Measurements from ENCODE around the gene RAB40C. TPM values are rescaled to one million over a fixed set of nuclear protein-coding genes. Genes with fewer than 3 reads are reported as not detected.

RAB40C gene
- total RNA-seq, 1 donor from 2014 or later: 19.4 TPM

DNA sequence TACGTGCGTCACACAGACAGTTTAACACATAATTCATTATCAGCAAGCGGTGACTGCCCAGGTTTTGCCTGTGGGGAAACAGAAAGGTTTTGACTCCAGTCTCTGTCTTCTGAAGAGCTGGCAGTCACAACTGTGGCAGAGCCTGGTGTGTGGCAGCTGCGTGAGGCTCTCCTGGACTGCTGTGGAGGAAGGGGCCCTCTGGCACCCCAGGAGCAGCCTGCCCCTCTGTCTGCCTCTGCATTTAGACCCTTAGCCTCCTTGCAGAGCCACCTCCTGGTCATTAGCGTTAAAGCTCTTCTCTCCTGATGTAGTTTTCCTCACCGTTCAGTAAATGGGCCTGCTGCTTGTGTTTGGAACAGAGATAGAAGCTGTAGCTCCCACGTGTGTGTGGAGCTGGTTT is 10.9 kb downstream of the RAB40C start:
- intact Hi-C loops (cut with DNase I): no loop called here
- no peak for DNase-seq (ENCODE audit: low spot score)

DNA sequence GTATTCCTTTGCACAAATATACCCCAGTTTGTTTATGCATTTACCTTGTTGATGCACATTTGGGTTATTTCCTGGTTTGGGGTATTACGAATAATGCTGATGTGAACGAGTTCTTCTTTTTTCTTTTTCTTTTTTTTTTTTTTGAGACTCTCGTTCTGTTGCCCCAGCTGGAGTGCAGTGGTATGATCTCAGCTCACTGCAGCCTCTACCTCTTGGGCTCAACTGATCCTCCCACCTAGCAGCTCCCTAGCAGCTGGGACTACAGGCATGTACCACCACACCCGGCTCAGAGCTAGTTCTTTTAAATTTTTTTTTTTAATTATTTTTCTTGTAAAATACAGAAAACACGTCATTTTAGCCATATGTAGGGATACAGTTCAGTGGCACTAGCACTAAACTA is 14.1 kb downstream of the RAB40C start:
- intact Hi-C loops (cut with DNase I): no loop called here
- no peak for DNase-seq (ENCODE audit: low spot score)

DNA sequence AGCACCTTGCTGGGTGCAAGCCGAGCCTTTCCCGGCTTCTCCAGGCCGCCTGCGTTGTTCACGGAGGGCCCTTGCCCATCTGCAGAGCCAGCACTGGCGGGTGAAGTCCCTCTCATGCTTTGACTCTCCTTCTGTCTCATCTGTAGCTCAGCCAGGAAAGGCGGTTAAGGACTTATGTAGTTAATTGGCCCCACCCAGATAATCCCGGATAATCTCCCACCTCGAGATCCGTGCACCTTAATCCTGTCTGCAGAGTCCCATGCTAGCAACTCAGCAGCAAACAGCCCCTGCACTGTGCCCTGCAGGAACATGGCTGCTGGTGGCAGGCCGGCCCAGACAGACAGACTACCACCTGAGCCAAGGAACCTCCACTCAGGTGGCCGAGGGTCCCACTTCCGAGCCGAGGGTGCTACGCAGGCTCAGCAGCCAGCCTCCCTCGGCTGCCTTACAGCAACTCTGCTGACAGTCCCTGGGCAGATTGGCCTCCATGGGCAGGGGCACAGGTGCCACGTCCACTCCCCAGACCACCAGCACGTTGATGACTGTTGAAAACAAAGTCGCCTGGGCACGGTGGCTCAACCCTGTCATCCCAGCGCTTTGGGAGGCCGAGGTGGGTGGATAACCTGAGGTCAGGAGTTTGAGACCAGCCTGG is 16.9 kb downstream of the RAB40C start:
- no peak for DNase-seq (ENCODE audit: low spot score)
- intact Hi-C loops (cut with DNase I): no loop called here

DNA sequence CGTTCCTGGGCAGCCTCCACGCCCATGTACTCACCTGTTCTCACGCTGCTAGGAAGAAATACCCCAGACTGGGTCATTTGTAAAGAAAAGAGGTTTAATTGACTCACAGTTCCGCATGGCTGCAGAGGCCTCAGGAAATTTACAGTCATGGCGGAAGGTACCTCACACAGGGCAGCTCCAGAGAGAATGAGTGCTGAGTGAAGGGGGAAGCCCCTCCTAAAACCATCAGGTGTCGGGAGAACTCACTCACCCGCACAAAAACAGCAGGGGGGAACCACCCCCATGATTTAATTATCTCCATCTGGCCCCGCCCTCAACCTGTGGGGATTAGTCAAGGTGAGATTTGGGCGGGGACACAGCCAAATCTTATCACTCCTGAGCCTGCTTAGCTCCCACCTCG is 18.2 kb downstream of the RAB40C start:
- no peak for DNase-seq (ENCODE audit: low spot score)
- intact Hi-C loops (cut with DNase I): no loop called here

DNA sequence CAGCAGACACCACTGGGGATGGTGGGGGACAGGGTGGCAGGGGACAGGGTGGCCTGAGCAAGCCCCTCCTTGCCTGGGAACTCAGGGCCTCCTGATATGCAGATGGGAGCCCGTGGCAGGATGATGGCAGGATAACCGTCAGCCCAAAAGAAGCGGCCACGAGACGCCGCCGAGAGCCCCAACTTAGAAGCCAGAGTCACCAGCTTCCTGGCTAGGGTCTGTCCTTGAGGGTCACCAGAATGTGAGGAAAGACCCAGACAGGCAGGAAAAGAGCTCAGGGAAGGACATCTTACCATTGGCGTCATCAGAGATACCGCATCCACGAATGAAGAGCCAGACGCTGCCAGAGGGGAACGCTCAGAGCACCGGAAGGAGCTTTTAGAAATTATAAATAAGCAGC is 19.4 kb downstream of the RAB40C start:
- intact Hi-C loops (cut with DNase I): no loop called here
- no peak for DNase-seq (ENCODE audit: low spot score)

DNA sequence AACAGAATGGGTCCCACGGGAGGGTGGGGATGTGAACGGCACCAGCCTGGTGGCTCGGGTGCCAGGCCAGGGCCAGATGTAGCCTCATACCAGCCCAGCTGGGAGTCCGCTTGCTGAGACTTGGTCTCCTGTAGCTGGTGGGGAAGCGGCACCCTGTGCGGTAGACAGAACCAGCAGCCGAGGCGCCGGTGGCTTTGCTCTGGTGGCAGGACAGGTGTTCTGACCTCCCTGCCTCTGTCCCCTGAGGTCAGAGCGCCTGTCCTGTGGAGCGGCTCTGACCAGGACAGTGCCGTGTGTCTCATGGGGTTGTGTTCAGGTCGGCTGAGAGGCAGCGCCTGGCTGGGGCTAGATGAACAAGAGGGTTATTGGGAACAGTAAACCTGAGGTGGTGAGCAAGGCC is 20.1 kb downstream of the RAB40C start:
- no peak for DNase-seq (ENCODE audit: low spot score)
- intact Hi-C loops (cut with DNase I): no loop called here

DNA sequence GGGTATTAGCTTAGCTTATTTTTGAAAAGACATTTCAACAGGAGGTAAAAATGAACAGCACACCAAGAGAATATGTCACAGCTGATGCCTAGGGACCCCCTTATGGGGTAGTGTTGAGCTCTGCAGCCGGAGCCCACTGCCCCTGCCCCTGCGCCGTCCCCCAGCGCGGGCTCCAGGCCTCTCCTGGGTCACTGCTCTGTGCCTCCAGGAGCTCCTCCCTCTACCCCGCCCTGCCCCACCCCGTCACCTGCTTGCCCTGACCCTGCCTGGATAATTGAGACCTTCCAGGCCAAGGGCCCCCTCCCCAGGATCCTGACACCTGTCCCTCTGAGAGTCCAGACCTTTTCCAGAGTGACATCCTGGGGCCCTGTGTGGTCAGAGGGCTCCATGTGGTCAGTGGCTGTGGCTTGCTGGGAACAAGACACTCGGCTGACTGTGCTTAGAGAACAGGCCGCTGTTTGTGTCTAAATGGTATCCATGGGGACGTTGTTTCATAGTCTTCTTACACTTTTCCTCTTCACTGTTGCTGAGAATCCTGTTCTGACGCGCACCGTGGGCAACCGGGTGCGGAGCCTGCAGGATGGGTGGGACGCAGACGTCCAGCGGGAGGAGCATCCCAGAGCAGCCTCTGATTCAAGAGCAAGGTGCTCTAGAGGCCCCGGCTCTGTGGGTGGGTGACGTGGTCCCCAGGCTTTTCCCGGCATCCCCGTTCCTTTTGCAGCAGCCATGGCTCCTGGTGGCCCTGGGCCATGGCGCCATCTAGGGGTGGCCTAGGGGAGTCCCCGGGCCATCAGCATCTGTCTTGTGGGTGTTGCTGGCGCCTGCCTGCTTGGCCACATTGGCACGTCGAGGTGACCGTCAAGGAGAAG is 20.9 kb downstream of the RAB40C start:
- intact Hi-C loops (cut with DNase I): no loop called here
- DNase-seq (ENCODE audit: low spot score): no peak

DNA sequence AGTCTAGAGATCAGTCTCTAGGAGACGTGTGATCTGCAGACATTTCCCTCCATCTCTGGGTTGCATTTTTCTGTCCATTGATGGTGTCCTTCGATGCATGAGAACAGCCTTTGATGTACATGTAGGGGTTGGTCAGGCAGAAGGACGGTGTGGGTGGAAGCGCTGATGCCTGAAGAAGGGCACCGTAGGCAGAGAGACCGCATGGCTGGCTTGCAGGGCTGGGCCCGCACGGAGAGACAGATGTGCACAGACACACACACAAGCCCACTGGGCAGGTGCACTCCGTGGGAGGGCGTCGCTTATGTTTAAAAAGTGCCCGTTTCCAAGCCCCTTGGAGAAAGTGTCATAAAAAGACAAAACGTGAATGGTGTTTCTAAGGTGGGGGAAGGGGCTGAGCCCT is 25.3 kb downstream of the RAB40C start:
- DNase-seq (ENCODE audit: low spot score): no peak
- intact Hi-C loops (cut with DNase I): no loop called here

DNA sequence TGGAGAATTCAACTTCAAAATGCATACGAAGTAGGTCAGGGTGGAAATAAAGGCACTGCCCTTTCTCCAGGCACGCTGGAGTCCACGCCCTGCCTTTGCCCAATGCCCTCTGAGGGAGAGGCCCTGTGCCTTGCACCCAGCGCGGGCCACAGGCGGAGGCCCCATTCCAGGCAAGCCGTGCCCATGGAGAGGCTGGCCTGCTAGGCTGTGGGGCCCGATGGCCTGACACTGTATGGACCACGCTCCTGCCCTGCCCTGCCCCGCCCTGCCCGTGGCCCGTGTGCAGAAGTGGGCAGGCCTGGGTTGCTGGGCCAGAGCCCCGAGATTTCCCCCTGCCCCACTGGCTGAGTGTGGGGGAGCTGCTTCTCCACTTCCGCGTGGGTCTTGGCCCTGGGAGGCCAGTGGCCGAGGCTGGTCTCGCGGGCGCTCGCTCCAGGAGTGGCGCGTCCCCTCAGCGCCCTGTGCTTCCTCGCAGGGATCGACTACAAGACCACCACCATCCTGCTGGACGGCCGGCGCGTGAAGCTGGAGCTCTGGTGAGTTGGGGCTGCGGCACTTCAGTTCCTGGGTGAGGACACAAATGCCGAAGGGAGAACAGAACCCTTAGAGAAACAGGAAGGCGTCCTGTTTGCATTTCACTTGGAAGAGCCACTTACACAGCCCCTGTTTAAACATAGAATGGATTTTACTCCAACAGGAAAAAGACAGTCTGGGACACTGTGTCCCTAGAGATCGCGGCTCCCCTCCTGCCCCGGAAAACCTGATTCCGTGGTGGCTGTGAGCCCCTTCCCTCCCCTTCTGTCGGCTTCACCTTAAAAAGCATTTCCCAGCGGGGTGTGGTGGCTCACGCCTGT is 27.1 kb downstream of the RAB40C start:
- no peak for DNase-seq (ENCODE audit: low spot score)
- intact Hi-C loops (cut with DNase I): no loop called here

DNA sequence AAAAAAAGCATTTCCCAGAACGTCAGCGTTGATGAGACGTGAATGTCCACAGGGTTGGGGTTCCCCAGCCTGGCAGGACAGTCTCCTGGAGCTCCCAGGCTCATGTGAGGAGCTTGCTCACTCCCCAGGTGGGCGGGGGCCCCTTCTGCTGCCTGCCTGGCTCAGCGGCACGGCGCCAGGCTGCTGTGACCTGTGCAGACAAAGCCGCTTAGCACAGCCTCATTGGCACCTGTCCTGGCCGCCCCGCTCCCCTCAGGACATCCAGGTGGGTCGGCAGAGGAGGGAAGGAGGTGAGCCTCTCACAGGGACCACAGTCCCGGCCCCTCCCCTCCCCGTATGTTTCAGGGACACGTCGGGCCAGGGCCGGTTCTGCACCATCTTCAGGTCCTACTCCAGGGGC is 28.0 kb downstream of the RAB40C start:
- no peak for DNase-seq (ENCODE audit: low spot score)
- intact Hi-C loops (cut with DNase I): no loop called here

DNA sequence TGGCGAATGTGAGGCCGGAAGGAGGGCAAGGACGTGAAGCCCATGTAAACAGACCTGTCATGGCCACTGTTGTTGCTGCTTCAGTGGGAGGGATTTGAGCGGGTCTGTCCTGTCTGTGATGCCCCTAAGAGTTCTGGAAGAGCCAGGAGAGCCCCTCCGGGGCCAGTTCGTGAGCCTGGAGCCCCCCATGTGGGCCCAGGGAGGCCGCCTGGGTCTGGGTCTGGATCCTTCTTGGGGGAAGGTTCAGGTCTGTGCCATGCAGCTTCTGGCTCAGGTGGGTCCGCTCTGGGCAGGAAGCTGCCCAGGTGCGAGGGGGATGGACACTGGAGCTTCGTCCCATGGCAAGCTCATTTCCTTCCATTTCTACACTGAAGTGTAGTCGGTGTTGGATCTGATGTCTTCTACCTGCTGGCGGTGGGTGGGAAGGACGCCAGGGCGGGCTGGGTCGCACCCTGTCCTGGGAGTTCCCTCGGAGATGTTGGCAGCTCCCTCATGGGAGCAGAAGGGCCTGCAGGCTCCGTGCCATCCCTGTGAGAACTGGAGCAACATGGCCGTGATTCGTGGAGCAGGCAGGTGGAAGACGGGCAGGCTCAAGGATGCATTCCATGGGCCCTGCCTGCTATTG is 29.7 kb downstream of the RAB40C start:
- intact Hi-C loops (cut with DNase I): no loop called here
- DNase-seq (ENCODE audit: low spot score): no peak

DNA sequence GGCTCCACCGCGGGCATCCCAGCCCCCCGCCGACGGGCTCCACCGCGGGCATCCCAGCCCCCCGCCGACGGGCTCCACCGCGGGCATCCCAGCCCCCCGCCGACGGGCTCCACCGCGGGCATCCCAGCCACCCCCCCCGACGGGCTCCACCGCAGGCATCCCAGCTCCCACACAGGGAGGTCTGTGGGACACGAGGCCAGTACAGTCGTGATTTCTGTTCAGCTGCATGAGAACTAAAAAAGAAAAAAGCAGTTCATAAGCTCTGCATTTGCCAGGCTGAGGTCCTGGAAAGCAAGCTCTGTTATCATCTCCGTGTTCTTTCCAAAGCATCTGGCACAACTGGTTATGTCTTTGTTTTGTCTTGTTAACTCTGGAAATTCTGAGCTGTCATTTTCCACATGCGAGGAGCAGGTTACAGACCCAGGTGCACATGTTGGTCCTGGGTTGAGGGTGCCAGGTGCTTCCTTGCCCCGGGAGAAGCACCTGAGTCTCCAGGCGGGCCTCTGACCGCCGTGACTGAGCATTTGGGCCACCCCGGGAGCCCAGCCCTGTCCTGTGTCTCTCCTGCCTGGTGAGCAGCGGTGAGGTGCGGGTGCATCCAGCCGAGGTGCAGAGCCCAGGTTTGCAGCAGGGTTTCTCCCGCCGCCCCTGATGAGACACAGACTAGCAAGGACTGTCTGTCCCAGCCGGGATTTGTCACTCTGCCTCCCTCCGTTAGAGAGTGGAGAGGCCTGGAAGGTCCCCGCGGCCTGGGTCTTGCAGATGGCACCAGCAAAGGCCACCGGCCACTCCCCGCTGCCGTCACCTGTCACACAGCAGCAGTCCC is 31.0 kb downstream of the RAB40C start:
- intact Hi-C loops (cut with DNase I): no loop called here
- DNase-seq (ENCODE audit: low spot score): no peak

DNA sequence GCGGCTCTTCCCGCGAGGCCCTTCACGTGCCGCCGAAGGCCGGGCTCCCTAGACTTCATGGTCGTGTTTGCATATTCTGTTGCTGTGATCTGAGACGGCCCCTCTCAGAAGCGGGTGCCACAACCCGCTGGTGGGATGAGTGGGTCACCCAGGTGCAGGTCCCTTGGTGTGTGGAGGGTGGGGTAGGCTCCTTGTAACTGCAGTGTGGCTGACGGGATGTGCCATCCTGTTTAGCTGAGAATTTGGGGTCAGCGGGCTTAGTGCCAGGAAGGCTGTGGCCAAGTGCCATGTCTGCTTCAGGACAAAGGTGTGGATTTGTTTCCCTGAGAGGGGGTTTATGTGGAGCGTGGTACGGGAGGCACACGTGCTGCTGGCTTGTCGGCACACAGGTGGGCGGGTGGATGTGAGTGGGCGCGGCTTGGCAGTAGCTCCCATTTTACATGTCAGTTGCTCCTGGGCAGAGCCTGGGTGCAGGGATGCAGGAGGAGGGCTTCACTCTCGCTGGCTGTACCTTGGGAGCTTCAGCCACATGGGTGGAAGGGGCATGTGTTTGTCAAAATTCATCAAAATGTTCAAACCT is 31.8 kb downstream of the RAB40C start:
- no peak for DNase-seq (ENCODE audit: low spot score)
- intact Hi-C loops (cut with DNase I): no loop called here

DNA sequence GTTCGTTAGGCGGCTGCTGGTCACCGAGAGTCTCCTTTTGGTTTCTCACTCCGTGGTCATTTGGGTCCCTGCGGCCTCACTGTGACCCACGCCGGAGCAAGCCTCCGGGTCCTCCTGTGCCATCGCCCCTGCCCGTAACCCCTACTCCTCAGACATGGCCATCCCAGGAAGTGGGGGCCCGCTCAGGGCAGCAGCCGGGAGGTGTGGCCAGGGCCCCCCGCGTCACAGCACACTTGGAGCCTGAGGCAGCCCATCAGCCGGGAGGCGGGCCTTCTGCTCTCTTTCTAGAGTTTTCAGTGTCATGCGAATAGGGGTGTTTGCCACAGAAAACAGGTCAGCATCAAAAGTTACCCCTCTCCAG is 33.0 kb downstream of the RAB40C start:
- intact Hi-C loops (cut with DNase I): no loop called here
- DNase-seq (ENCODE audit: low spot score): no peak

DNA sequence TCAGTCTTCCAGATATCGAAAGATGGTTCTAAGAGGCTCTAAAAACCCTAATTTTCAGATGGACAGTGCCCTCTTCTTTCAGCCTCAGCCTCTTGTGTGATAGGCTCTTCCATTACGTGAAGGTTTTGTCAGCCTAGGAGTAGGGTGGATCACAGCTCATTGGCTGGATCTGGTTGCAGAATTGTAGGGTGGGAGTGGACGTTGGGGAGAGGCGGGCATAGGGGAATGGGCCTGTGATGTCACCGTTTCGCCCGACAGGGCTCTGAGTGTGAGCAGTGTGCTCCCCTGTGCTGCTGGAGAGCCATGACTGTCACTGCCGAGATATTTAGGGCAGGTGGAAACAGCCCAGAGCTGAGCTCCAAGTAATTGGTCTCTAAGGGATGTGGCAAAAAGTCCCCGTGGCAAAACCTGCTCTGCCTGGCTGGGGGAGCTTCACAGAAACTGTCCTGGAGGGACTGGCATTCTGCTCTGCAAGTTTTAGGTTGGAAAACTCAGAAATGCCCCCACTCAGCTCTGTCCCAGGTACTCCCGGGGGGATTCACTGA is 34.7 kb downstream of the RAB40C start:
- DNase-seq (ENCODE audit: low spot score): no peak
- intact Hi-C loops (cut with DNase I): no loop called here

DNA sequence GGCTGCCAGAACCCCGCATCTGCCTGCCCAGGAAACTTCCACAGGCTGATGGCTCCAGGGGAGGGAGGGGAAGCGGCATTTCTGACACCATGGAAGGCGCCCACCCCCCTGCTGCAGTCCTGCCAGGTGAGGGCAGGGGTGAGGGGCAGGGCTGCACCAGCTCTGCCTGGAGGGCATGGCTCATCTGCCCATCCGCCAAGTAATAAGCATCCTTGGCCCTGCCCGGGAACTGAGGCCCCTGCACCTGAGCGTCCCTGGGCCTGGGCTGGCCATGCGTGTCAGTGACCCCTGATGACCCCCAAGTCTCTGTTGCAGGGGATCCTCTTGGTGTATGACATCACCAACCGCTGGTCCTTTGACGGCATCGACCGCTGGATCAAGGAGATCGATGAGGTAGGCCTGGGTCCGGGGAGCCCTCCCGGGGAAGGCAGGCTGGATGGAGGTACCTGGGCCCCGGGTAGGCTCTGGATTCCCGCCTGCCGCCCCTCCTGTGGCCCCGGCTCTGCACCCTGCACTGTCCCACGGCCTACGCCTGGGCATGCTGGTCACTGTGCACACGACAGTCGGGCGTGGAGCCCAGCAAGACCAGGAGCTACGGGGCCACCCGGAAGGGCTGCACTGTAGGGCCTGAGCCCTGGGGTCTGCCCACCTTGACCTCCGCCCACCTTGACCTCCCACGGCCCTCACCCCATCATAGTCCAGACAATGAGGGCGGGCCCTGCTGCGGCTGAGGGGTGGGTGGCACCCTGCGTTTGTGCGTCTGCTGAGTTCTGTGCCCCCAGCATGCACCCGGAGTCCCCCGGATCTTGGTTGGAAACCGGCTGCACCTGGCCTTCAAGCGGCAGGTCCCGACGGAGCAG is 35.5 kb downstream of the RAB40C start:
- intact Hi-C loops (cut with DNase I): no loop called here
- DNase-seq (ENCODE audit: low spot score): no peak

DNA sequence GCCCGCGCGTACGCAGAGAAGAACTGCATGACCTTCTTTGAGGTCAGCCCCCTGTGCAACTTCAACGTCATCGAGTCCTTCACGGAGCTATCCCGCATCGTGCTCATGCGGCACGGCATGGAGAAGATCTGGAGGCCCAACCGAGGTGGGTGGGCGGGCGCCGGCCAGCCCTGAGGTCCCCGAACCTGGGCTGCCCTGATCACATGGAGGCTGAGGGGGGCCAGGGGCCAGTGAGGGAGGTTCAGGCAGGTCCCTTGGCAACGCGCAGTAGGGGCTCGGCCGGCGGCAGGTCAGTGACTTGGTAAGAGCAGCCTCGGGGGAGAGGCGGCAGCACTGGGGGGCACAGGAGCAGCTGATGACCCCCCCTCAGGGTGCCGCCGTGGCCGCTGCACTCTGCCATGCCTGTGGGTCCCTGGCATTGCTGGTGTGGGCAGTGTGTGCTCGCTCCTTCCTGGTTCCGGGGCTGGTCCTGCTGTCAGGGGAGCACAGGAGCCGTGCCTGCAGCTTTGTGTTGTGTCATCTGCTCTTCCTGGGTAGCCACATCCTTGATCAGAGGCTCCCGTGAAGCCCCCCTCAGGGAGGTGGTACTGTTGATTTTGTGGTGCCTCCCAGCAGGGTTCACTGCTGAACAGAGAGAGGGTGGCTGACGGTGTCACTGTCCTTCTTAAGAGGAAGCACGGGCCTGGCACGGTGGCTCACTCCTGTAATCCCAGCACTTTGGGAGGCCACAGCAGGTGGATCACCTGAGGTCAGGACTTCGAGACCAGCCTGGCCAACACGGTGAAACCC is 36.3 kb downstream of the RAB40C start:
- intact Hi-C loops (cut with DNase I): no loop called here
- peak; percentile 75 for DNase-seq (ENCODE audit: low spot score)

All from cardiac septum (tissue), 1 donor.